Putamen (tissue), 1 donor: Measurements from ENCODE around the gene TP53INP2.
A peak's percentile ranks its signal among the peaks of the same experiment; 100 is the strongest.
"Not testable (repeated sequence)": the region's sequence is repeated elsewhere in the genome, so short reads cannot be mapped to it uniquely, and the experiment has no call there.

Experiments used
- DNase-seq: peaks from one replicate; pipeline ENCODE4 v3.0.0-alpha.2; 2016; ENCODE audit warnings: low spot score

TP53INP2 gene, protein sequence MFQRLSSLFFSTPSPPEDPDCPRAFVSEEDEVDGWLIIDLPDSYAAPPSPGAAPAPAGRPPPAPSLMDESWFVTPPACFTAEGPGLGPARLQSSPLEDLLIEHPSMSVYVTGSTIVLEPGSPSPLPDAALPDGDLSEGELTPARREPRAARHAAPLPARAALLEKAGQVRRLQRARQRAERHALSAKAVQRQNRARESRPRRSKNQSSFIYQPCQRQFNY

DNA sequence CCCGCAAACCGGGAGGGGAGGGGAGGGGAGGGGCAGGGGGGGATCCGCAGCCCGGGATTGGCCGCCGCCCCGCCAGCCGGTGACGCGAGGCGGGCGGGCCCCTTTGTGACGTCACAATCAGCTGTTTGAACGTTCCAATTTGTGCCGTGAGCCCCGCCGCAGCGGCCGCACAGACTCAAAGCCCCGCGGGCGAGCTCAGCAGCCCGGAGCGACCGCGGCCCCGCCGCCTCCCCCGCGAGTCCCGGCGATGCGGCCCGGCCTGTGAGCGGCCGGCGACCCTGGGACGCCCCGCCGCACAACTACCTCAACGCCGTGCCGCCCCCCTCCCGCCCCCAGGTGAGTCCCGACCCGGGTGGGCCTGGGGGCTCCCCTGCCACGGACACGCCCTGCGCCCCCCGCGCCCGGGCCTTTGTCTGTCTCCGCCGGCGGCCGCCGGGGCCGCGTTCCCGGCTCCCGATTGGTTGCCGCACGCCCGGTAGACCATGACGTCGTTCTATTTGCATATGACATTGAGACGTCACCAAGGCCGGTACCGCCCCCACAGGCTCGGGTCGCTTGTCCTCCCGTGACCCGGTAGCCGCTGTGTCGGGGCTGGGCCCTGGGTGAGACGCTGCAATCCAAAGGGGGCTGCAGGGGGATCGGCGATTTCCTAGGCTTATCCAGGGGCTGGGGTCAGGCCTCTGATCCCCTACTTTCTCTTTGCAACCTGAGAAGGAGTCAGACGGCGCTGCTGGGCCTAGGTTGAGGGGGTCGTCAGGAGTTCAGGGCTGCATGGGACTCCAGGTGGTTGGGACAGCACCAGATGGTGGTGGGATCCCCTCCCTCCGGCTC is at the start of gene TP53INP2:
TSS of gene TP53INP2 (plus strand) at position 168 of the 831 bp plus-strand sequence. CDS start 4,396 bp downstream, outside the sequence.
- peak; percentile 94 for DNase-seq

DNA sequence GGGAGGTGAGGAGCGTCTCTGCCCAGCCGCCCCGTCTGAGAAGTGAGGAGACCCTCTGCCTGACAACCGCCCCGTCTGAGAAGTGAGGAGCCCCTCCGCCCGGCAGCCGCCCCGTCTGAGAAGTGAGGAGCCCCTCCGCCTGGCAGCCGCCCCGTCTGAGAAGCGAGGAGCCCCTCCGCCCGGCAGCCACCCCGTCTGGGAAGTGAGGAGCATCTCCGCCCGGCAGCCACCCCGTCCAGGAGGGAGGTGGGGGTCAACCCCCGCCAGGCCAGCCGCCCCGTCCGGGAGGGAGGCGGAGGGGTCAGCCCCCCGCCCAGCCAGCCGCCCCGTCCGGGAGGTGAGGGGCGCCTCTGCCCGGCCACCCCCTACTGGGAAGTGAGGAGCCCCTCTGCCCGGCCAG is 45.5 kb upstream of the TP53INP2 start:
- not testable (repeated sequence) for DNase-seq

DNA sequence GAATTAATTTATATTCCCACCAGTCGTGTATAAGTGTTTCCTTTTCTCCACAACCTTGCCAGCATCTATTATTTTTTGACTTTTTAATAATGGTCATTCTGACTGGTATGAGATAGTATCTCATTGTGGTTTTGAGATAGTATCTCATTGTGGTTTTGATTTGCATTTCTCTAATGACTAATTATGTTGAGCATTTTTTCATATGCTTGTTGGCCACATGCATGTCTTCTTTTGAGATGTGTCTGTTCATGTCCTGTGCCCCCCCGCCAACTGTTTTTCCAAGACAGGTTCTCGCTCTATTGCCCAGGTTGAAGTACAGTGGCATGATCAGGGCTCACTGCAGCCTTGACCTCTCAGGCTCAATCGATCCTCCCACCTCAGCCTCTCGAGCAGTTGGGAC is 42.3 kb upstream of the TP53INP2 start:
- DNase-seq, result not testable (repeated sequence)

DNA sequence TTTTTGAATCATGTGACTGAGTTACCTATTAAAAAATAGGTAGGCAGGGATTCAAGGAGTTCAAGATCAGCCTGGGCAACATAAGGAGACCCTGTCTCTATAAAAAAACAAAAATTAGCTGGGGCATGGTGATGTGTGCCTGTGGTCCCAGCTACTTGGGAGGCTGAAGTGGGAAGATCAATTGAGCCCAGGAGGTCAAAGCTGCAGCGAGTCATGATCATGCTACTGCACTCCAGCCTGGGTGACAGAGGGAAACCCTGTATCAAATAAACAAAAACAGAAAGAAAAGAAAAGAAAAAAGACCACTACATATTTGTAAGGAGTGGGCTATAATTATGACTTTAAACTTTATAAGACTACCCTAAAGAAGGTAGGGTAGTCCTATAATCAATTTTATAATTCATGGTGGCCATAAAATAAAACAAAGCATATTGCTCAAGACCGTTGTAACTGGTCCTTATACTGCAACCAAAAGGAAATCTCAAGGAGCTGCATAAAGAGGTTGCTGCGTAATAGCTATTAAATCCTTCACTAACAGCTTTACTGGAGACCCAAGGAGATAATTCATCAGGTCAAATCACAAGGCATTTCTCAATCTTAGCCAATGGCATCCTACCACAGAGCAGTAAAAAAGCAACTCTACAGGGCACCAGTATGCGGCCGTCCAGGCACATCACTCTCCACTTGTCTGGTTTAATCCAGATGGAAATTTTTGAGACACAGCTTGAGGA is 40.8 kb upstream of the TP53INP2 start:
- DNase-seq, result no peak

DNA sequence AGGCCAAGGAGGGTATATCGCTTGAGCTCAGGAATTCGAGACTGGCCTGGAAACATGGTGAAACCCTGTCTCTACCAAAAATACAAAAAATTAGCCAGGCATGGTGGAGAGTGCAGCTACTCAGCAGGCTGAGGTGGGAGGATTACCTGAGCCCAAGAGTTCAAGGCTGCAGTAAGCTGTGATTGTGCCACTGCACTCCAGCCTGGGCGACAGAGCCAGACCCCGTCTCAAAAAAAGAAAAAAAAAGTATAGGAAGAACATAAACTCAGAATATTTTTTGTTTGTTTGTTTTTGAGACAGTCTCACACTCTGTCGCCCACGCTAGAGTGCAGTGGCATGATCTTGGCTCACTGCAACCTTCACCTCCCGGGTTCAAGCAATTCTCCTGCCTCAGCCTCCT is 39.4 kb upstream of the TP53INP2 start:
- DNase-seq, result not testable (repeated sequence)

DNA sequence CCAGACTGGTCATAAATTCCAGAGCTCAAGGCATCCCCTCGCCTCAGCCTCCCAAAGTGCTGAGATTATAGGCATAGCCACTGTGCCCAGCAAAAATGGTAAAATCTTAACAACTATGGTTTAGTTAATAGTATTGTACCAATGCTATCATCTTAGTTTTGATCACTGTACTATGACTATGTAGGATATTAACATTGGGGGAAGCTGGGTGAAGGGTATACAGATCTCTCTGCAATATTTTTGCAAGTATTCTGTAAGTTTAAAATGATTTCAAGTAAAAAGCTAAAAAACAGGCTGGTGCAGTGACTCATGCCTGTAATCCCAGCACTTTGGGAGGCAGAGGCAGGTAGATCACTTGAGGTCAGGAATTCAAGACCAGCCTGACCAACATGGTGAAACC is 35.0 kb upstream of the TP53INP2 start:
- no peak for DNase-seq

DNA sequence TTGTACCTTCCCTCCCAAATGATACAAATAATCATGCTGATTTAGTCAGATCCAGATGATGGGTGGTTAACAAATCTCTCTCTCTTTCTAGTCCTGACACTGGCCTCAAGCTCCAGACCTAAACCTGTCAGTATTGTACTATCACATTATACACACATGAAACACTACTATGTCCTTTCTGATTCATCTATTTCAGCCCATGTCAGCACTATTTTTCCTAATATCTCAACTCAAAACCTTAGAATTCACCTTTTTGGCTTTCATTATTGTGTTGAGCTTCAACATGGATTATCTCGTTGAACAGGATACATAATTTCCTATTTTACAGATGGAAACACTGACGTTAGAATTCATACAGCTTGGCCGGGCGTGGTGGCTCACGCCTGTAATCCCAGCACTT is 30.7 kb upstream of the TP53INP2 start:
- DNase-seq, result no peak

DNA sequence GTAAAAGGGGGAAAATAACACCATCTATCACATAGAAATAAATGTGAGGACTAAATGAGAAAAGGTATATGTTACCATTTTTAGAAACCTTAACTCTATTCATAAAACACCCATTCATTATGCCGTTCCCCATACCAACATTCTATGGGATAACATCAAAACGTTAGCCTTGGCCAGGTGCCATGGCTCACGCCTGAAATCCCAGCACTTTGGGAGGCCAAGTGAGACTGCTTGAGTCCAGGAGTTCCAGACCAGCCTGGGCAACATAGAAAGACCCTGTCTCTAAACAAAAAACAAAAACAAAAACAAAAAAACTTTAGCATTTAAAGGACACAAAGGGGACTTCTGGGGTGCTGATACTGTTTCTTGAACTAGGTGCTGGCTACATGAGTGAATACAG is 28.6 kb upstream of the TP53INP2 start:
- DNase-seq, result no peak

DNA sequence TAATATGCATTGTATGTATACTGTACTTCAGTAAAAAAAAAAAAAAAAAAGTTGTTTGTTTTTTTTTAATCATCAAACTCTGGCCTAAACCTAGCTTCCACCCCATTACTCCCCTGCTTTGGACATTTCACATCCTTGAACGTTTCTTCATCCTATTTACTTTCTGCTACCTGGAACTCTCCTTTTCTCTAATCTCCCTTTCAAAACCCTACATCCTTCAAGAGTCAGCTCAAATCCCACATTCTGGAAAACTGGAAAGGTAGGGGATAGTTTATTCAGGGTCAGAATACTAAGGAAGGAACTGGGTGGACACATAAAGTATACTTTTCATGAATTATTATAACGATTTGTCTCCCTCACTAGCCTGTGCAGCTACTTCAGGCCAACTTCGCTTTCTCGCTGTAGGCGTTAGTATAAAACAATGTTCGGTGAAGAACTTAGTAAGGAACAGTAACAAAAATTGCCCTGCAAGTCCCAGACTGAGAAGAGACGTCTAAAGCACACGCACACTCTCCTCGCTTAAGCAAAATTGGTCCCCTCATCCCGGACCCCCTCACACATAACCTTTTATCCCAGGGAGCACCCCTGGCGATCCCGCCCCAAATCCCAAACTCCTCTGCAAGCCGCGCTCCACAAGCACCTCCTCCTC is 28.0 kb upstream of the TP53INP2 start:
- no peak for DNase-seq

DNA sequence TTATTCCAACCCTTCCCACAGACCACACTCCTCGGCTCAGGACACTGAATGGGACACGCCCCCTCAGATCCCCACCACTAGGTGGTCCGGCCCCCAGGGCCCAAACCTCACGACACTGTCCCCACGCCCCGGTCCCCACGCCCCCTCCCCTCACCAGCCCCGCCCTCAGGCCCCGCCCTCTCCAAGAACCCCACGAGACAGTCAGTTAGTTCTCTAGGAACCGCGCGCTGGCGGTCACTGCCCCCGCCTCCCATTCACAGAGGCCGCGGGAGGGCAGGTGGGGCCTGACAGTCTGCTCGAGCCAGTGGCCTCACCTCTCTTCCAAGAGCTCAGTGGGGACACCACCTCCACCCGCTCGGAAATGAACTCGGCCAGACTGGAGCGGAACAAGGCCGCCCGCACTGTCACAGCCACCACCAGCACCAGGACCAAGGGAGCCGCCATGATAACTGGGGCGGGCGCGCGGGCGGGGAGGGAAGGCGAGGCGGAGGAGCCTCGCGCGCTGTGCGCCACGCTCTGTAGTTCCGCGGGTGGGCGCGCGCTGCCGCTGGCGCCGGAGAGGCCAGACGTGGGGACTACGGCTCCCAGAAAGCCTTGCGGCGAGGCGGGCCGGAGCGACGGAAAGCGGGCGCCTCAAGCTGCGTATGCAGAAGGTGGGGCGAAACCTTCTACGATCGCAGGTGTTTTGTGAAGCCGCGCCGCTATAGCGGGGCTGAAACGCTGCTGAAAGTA is 27.3 kb upstream of the TP53INP2 start, which contains the start of gene PIGU:
TSS of gene PIGU (minus strand) at position 451 of the 732 bp plus-strand sequence. CDS start at position 444, 7 bp downstream.
- peak; percentile 97 for DNase-seq

DNA sequence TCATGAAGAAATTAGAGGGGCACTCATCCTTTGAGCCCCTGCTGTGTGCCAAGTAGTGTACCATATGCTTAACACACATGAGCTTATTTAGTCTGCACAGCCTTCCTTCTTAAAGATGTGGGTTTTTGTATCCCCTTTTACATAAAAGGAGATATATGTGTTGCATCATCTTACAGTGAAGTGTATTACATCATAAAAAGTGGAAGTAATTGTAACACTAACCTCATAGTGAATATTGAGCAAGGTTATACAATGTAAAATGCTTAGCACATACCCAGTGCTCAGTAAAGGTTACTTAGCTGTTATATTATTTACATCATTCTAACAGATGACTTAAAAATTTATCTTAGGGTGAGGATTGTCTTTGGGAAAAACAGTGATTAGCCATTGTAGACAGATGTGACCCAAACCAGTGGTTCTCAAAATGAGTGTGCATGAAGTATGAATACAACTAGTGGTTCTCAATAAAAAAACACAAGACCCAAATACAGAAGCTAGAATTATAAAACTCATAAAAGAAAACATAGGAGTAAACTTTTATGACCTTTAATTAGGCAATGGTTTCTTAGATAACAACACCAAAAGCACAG is 23.5 kb upstream of the TP53INP2 start:
- DNase-seq, result no peak

DNA sequence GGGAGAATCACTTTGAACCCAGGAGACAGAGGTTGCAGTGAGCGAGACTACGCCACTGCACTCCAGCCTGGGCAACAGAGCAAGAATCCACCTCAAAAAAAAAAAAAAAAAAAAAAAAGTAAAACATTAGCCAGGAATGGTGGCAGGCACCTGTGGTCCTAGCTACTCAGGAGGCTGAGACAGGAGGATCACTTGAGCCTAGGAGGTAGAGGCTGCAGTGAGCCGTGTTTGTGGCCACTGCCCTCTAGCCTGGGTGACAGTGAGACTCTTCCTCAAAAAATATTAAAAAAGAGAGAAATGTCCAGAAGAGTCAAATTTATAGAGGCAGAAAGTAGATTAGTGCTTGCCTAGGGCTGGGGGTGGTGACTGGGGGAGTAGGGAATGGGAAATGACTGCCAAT is 20.5 kb upstream of the TP53INP2 start:
- DNase-seq, result no peak

DNA sequence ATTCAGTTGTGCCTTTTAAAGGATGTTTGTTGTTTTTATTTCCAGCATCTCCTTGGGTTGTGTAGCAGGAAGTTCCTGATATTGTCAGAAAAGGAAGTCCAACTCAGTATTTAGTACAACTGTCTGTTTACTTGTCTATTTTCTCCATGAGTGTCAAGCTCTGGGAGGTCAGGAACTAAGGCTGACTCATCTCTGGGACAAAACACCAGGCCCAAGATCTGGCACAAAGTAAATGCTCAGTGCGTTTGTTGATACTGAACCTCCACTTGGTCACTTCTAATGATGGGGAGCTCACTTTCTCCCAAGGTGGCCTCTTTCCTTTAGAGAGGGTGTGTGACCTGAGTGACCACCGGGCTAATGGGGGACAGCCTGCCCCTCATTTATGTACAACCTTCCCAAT is 14.7 kb upstream of the TP53INP2 start:
- DNase-seq, result no peak

DNA sequence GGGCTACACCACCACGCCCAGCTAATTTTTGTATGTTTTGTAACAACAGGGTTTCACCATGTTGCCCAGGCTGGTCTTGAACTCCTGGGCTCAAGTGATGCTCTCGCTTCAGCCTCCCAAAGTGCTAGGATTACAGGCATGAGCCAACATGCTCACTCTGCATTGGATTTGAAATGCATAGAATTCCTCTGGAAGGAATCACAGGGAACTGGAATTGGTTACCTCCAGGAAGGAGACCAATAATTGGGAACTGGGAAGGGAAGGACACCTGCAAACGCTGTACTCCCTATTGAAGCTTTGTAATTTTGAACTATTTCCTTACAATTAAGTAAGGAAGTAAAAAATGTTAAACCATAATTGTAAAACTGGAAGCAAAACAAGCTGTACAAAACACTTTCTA is 12.3 kb upstream of the TP53INP2 start:
- DNase-seq, result no peak

DNA sequence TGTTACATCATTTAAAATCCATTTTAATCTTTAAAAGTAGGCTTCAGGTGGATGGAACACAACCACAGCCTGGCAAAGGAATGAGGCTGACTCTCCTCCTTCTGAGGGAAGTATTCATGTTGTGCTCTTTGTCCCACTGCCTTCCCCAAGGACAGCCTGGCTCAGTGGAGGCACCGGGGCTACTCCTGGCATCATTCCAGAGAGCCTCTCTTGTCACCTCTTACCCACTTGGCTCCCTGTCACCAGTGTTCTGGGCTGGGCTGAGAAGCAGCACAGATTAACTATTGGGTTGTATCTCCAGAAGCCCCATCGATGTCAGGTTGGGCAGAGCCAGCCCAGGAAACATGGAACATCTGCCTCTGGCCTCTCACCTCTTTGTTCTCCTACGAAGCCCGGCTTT is 10.7 kb upstream of the TP53INP2 start:
- no peak for DNase-seq

DNA sequence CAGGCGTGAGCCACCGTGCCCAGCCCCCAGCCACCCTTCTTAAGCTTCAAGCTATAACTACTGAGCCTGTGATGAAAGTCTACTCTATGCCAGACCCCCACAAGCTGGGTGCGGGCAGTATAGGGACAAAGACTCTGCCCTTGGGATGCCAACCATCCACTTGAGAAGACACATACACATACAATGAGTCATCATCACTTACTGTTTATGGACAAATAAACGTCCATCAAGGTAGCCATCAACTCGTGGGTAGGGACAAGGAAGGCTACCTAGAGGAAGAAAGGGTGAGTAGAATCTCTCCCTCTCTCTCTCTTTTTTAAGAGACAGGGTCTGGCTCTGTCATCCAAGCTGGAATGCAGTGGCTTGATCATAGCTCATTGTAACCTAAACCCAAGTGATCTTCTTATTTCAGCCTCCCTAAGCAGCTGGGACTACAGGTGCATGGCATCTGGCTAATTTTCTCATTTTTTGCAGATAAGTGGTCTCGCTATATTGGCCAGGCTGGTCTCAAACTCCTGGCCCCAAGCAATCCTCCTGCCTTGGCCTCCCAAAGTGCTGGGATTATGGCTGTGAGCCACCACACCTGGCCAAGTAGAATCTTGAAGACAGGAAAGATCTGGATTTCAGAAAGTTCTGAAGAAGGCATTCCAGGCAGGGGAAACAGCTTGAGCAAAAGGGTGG is 2.6 kb upstream of the TP53INP2 start:
- no peak for DNase-seq

DNA sequence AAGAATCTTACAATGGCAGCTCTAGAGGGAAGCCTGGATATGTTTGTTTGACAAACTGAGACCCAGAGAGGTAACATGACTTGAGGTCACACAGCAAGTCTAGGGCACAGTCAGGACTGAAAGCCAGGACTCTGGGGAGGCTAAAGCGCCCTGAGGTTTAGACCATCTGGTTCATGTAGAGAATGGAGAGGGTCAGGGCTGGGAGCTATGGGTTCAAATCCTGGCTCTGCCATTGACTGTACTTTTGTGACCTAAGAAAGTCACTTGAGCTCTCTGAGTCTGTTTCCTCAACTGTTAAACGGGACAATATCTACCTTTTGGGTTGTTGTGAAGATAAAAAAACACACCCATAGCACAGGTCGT is 1.1 kb upstream of the TP53INP2 start:
- DNase-seq, result no peak

DNA sequence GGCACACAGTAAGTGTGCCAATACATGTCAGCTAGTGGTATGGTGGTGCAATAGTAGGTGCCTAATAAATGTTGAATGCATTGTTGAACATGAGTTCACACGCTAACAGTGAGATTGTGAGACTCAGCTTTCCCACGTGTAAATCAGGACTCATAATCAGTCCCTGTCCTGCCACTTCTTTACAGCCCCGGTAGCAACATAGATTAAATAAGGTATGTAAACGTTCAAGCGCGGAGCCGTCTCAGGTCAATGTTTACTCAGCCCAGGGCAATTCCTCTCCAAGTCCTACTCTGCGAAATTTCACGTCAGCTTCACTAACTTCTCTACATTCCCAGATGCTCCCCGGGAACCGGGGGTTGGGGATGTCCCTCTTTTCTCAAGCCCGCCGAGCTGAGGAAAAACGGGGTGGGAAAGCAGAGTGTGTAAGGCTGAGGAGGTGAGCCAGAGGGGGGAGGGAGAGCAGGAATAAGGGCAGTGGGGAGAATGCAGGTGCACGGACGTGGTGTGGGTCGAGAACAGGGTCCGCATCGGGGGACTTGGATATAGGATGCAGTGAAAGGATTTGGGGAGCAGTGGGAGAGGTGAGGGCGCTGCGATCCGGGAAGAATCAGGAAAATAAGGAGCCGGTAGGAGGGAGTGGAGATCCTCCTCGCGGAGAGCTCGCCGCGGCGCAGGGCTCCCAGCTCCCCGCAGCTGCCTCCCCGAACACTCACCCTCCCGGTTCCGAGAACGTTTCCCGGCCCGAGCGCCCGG is 544 bp upstream of the TP53INP2 start:
- peak; percentile 27 for DNase-seq

DNA sequence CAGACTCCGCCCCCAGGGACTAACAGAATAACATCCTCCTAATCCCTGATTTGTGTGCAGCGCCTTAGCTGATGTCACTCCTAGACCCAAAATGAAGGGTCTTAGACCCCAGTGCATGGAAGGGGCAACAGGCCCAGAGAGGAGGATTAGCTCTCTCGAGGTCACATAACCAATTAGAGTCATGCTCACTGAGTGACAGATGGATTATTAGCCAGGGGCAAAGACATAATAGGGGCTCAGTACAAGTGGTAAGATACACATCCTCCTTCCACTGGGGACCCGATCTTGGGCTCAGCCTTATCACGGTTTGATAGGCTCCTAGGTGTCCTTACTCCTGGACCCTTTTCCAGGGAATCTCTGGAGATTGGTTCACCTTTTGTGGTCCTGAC is 858 bp downstream of the TP53INP2 start:
- DNase-seq, result no peak
